Osteoblast (primary cell): ENCODE results near the gene EFCAB8. TPM values are rescaled to one million over a fixed set of nuclear protein-coding genes. Genes with fewer than 3 reads are reported as not detected.

Experiments used
- DNase-seq: peaks from one replicate; pipeline ENCODE4 v3.0.0; 2011; ENCODE audit warnings: low spot score, mixed read lengths; ENCODE audit not compliant: insufficient read length; ENCODE audit errors: missing footprints
- H2AFZ ChIP-seq: 2 replicates; pipeline ENCODE4 v1.6.0; 2011; ENCODE audit warnings: mild to moderate bottlenecking, low read length
- H3K27ac ChIP-seq: 2 replicates; pipeline ENCODE4 v1.5.1; 2011; ENCODE audit warnings: mild to moderate bottlenecking, low read depth, low read length, moderate library complexity
- H3K27me3 ChIP-seq: 2 replicates; pipeline ENCODE4 v1.6.0; 2012; ENCODE audit warnings: mild to moderate bottlenecking, control low read depth, inconsistent platforms, low read length, moderate library complexity; ENCODE audit not compliant: insufficient read depth
- H3K36me3 ChIP-seq: 2 replicates; pipeline ENCODE4 v1.5.1; 2011; ENCODE audit warnings: mild to moderate bottlenecking, low read length, control low read depth, moderate library complexity; ENCODE audit not compliant: insufficient read depth
- H3K4me1 ChIP-seq: 2 replicates; pipeline ENCODE4 v1.5.1; 2011; ENCODE audit warnings: mild to moderate bottlenecking, low read length, control low read depth, moderate library complexity; ENCODE audit not compliant: insufficient read depth
- H3K4me2 ChIP-seq: 2 replicates; pipeline ENCODE4 v1.6.0; 2011; ENCODE audit warnings: mild to moderate bottlenecking, low read length; ENCODE audit not compliant: insufficient read depth
- H3K4me3 ChIP-seq: fragments of 200-600 bp; sonication (generic); 3 replicates; pipeline ENCODE4 v1.5.1; 2012; ENCODE audit warnings: mild to moderate bottlenecking, low read length, inconsistent platforms; ENCODE audit not compliant: insufficient read depth
- H3K79me2 ChIP-seq: 2 replicates; pipeline ENCODE4 v1.6.0; 2012; ENCODE audit warnings: mild to moderate bottlenecking, low read length, control low read depth, inconsistent platforms; ENCODE audit not compliant: insufficient read depth
- H3K9me3 ChIP-seq: 2 replicates; pipeline ENCODE4 v1.5.1; 2011; ENCODE audit warnings: low read depth, low read length, control low read depth
- H4K20me1 ChIP-seq: 2 replicates; pipeline ENCODE4 v1.6.0; 2012; ENCODE audit warnings: mild to moderate bottlenecking, low read length, control low read depth; ENCODE audit not compliant: insufficient read depth
- total RNA-seq: library from RNA; depleted of rRNA; stranded (reverse); fragments of >200 nt; gene quantifications from 2 replicates; pipeline ENCODE4 v1.2.3, GENCODE V29; 2012
- TF ChIP-seq, protein P1 (sequence below): IDR thresholded peaks from 2 replicates; pipeline ENCODE4 v1.5.1; 2011; ENCODE audit warnings: mild to moderate bottlenecking, low read depth, low read length, moderate library complexity; ENCODE audit errors: extremely low read depth

EFCAB8 gene
- total RNA-seq, 1 donor = 1.4 TPM

DNA sequence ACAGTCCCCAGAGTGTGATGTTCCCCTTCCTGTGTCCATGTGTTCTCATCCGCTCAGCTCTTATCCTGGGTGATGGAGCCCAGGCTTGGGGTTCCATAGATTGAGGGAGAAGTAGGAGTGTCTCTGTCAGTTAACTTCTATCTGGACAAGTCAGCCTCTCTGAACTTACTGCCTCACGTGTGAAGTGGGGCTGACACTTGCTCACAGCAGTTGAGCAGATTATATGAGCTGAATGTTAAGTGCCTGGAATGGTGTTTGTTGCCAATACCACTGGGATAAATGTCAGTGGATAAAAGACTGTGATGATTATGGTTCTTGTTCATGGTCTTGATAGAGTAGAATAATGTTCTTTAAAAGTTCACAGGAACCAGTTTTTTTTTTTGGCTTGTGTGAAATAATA, 17.1 kb upstream of the EFCAB8 start:
- peaks cover 87% of the 10 kb centered on the region for H3K79me2 ChIP-seq
- peaks cover 65% of the 10 kb centered on the region for H3K36me3 ChIP-seq
- no peak for DNase-seq
- TF ChIP-seq, protein P1, sequence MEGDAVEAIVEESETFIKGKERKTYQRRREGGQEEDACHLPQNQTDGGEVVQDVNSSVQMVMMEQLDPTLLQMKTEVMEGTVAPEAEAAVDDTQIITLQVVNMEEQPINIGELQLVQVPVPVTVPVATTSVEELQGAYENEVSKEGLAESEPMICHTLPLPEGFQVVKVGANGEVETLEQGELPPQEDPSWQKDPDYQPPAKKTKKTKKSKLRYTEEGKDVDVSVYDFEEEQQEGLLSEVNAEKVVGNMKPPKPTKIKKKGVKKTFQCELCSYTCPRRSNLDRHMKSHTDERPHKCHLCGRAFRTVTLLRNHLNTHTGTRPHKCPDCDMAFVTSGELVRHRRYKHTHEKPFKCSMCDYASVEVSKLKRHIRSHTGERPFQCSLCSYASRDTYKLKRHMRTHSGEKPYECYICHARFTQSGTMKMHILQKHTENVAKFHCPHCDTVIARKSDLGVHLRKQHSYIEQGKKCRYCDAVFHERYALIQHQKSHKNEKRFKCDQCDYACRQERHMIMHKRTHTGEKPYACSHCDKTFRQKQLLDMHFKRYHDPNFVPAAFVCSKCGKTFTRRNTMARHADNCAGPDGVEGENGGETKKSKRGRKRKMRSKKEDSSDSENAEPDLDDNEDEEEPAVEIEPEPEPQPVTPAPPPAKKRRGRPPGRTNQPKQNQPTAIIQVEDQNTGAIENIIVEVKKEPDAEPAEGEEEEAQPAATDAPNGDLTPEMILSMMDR = no peak
- no peaks in the 10 kb centered on the region for H3K27me3 ChIP-seq
- H4K20me1 ChIP-seq = peaks cover 47% of the 10 kb centered on the region
- H3K9me3 ChIP-seq = no peaks in the 10 kb centered on the region
- no peak overlapping the region for H3K4me2 ChIP-seq
- no peak overlapping the region for H3K4me3 ChIP-seq
- H3K4me1 ChIP-seq = no peaks in the 10 kb centered on the region
- H3K27ac ChIP-seq = no peak overlapping the region
- H2AFZ ChIP-seq = no peak overlapping the region

- Histone ChIP-seq H3K4me3 (no peak overlapping the region), H4K20me1 (peaks cover 53% of the 10 kb centered on the region), H3K4me2 (no peak overlapping the region), H3K36me3 (peaks cover 61% of the 10 kb centered on the region), H3K9me3 (no peaks in the 10 kb centered on the region), H3K4me1 (no peaks in the 10 kb centered on the region), H3K27me3 (no peaks in the 10 kb centered on the region), H2AFZ (no peak overlapping the region), H3K79me2 (peaks cover 86% of the 10 kb centered on the region), H3K27ac (no peak overlapping the region)
- no peak for DNase-seq
- TF ChIP-seq, protein P1 = no peak
Observed at GRCh38 chr20:32842688-32843524, 15.8 kb upstream of the EFCAB8 start.

- TF ChIP-seq, protein P1 = no peak
- Histone ChIP-seq H3K79me2 (peaks cover 64% of the 10 kb centered on the region), H3K4me2 (no peak overlapping the region), H2AFZ (no peak overlapping the region), H3K4me3 (no peak overlapping the region), H3K27ac (peak overlapping the region; percentile 42), H3K9me3 (no peaks in the 10 kb centered on the region), H3K27me3 (no peaks in the 10 kb centered on the region), H4K20me1 (peaks cover 47% of the 10 kb centered on the region), H3K36me3 (peaks cover 58% of the 10 kb centered on the region), H3K4me1 (no peaks in the 10 kb centered on the region)
- DNase-seq = peak; percentile 60
Observed at GRCh38 chr20:32845786-32846185, 12.9 kb upstream of the EFCAB8 start.

GRCh38 chr20:32846852-32847251, 11.9 kb upstream of the EFCAB8 start:
- Histone ChIP-seq H3K4me2 (no peak overlapping the region), H3K27me3 (no peaks in the 10 kb centered on the region), H2AFZ (no peak overlapping the region), H4K20me1 (peaks cover 43% of the 10 kb centered on the region), H3K36me3 (peaks cover 62% of the 10 kb centered on the region), H3K79me2 (peaks cover 59% of the 10 kb centered on the region), H3K4me3 (no peak overlapping the region), H3K9me3 (no peaks in the 10 kb centered on the region), H3K27ac (no peak overlapping the region), H3K4me1 (no peaks in the 10 kb centered on the region)
- no peak for DNase-seq
- TF ChIP-seq, protein P1 = no peak
